GM03348 (cell line): Measurements from ENCODE around the gene AK9.
"Not testable (repeated sequence)": the region's sequence is repeated elsewhere in the genome, so short reads cannot be mapped to it uniquely, and the experiment has no call there.

ENCODE experiments used
- DNase-seq: peaks from one replicate; pipeline ENCODE4 v3.0.0; 2012; ENCODE audit warnings: low spot score

The AK9 gene

GRCh38 chr6:109695468-109695867 is 4.5 kb upstream of the AK9 start:
- no peak for DNase-seq

- no peak for DNase-seq
Measured at GRCh38 chr6:109693111-109693510, 2.1 kb upstream of the AK9 start.

GRCh38 chr6:109690373-109690736 is 647 bp downstream of the AK9 start:
- DNase-seq = peak; percentile 29

GRCh38 chr6:109687271-109687761 is 3.7 kb downstream of the AK9 start:
- DNase-seq = peak; percentile 81

GRCh38 chr6:109686566-109687265 is 4.3 kb downstream of the AK9 start:
- DNase-seq = no peak

GRCh38 chr6:109678661-109679505 is 12.1 kb downstream of the AK9 start:
- DNase-seq = not testable (repeated sequence)

- no peak for DNase-seq
Measured at GRCh38 chr6:109678240-109678639, 12.8 kb downstream of the AK9 start.

GRCh38 chr6:109676724-109677123 is 14.3 kb downstream of the AK9 start:
- no peak for DNase-seq

GRCh38 chr6:109672839-109673238 is 18.2 kb downstream of the AK9 start:
- DNase-seq = no peak

- DNase-seq = no peak
Measured at GRCh38 chr6:109672175-109672574, 18.8 kb downstream of the AK9 start.

- DNase-seq = peak; percentile 32
Measured at GRCh38 chr6:109671733-109672132, 19.3 kb downstream of the AK9 start.

GRCh38 chr6:109669811-109670210 is 21.2 kb downstream of the AK9 start:
- no peak for DNase-seq

GRCh38 chr6:109662192-109662591 is 28.8 kb downstream of the AK9 start:
- DNase-seq = peak; percentile 25

- no peak for DNase-seq
Measured at GRCh38 chr6:109660526-109661320, 30.3 kb downstream of the AK9 start.

GRCh38 chr6:109655761-109656262 is 35.2 kb downstream of the AK9 start:
- DNase-seq = no peak

GRCh38 chr6:109653264-109653663 is 37.7 kb downstream of the AK9 start:
- DNase-seq = no peak

- no peak for DNase-seq
Measured at GRCh38 chr6:109644131-109644530, 46.9 kb downstream of the AK9 start.

- no peak for DNase-seq
Measured at GRCh38 chr6:109632405-109632804, 58.6 kb downstream of the AK9 start.

GRCh38 chr6:109631403-109631802 is 59.6 kb downstream of the AK9 start:
- no peak for DNase-seq

- no peak for DNase-seq
Measured at GRCh38 chr6:109628158-109629000, 62.6 kb downstream of the AK9 start.

- DNase-seq = no peak
Measured at GRCh38 chr6:109626311-109626710, 64.7 kb downstream of the AK9 start.
